ENCODE measurements around the gene HEATR5A. TPM values are rescaled to one million over a fixed set of nuclear protein-coding genes. Genes with fewer than 3 reads are reported as not detected.
"Not testable (repeated sequence)": the region's sequence is repeated elsewhere in the genome, so short reads cannot be mapped to it uniquely, and the experiment has no call there.

HEATR5A gene
- total RNA-seq, 1 experiment from 2014 or later, result 18.2 TPM

DNA sequence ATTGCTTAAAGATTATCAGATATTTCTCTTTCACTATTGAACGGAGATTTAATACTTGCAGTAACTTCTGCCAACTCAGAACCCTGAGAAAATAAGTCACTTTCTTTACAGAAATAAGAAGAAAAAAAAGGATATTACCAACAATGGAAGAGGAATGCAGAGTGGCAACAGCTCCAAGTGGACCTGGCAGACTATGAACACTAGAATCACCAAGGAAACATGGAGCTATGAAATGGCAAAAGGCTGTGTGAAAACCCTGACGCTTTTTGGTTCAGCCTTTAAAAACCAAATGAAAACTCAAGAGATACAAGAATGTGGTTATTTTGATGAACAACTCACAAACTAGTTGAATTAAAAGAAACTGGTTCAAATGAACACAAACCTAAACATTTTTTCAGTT lies 19.2 kb upstream of the HEATR5A start:
- DNase-seq, result no peak
- Histone ChIP-seq H3K4me3 (ENCODE audit: insufficient read depth, low read depth, low read length) (no peak overlapping the region), H3K27me3 (ENCODE audit: control insufficient read depth, insufficient read depth, low read length) (no peaks in the 10 kb centered on the region), H3K36me3 (replicated peaks; ENCODE audit: control insufficient read depth, insufficient read depth, low read length) (no peaks in the 10 kb centered on the region)

DNA sequence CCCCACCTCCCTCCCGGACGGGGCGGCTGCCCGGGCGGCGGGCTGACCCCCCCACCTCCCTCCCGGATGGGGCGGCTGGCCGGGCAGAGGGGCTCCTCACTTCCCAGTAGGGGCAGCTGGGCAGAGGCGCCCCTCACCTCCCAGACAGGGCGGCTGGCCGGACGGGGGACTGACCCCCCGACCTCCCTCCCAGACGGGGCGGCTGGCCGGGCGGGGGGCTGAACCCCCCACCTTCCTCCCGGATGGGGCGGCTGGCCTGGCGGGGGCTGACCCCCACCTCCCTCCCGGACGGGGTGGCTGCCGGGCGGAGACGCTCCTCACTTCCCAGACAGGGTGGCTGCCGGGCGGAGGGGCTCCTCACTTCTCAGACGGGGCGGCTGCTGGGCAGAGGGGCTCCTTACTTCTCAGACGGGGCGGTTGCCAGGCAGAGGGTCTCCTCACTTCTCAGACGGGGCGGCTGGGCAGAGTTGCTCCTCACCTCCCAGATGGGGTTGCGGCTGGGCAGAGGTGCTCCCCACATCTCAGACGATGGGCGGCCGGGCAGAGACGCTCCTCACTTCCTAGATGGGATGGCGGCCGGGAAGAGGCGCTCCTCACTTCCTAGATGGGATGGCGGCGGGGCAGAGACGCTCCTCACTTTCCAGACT lies 16.8 kb upstream of the HEATR5A start:
- not testable (repeated sequence) for H3K4me3 ChIP-seq (ENCODE audit: insufficient read depth, low read depth, low read length); DNase-seq; H3K27me3 ChIP-seq (ENCODE audit: control insufficient read depth, insufficient read depth, low read length); H3K36me3 ChIP-seq (replicated peaks; ENCODE audit: control insufficient read depth, insufficient read depth, low read length)

DNA sequence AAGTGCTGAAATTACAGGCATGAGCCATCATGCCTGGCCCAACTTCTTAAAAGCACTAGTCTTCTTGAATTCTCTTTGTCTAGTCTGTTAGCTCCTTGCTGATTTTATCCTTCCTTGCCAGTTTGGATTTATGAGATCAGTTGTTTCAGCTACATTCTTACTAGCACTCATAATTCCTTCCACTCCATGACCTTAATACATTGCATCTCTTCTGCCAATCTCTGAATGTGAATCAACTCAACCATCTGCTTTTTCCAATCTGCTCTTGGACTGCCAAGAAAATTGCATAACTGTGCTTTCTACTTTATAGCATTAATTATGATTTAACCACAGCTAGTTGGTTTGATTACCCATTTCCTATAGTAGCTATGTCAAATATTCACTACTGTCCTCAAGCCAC lies 14.9 kb upstream of the HEATR5A start:
- no peak for DNase-seq
- Histone ChIP-seq H3K27me3 (ENCODE audit: control insufficient read depth, insufficient read depth, low read length) (no peaks in the 10 kb centered on the region), H3K4me3 (ENCODE audit: insufficient read depth, low read depth, low read length) (no peak overlapping the region), H3K36me3 (replicated peaks; ENCODE audit: control insufficient read depth, insufficient read depth, low read length) (no peaks in the 10 kb centered on the region)

DNA sequence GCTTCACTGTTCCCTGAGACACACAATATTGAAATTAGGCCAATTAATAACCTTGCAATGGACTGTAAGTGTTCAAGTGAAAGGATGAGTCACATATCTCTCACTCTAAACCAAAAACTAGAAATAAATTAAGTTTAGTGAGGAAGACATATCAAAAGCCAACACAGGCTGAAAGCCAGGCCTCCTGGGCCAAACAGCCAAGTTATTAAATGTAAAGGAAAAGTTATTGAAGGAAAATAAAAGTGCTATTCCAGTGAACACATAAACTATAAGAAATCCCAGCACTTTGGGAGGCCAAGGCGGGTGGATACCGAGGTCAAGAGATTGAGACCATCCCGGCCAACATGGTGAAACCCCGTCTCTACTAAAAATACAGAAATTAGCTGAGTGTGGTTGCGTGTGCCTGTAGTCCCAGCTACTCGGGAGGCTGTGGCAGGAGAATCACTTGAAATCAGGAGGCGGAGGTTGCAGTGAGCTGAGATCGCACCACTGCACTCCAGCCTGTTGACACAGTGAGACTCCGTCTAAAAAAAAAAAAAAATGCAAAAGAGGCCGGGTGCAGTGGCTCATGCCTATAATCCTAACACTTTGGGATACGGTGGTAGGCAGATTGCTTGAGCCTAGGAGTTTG lies 10.4 kb upstream of the HEATR5A start:
- no peak for DNase-seq
- H3K27me3 ChIP-seq (ENCODE audit: control insufficient read depth, insufficient read depth, low read length), result no peaks in the 10 kb centered on the region
- no peak overlapping the region for H3K4me3 ChIP-seq (ENCODE audit: insufficient read depth, low read depth, low read length)
- no peaks in the 10 kb centered on the region for H3K36me3 ChIP-seq (replicated peaks; ENCODE audit: control insufficient read depth, insufficient read depth, low read length)

DNA sequence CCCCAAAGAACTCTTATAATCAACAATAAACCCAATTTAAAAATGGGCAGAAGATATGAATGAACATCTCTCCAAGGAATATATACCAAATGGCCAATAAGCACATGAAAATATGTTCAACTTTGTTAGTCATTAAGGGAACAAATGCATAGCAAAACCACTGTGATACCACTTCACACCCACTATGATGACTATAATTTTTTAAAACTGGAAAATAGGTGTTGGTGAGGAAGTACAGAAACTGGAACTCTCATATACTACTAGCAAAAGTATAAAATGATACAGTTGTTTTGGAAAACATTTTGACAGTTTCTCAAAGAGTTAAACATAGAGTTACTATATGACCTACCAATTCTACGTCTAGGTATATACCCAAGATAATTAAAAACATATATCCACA lies 9.4 kb upstream of the HEATR5A start:
- Histone ChIP-seq H3K27me3 (ENCODE audit: control insufficient read depth, insufficient read depth, low read length) (no peaks in the 10 kb centered on the region), H3K36me3 (replicated peaks; ENCODE audit: control insufficient read depth, insufficient read depth, low read length) (no peaks in the 10 kb centered on the region), H3K4me3 (ENCODE audit: insufficient read depth, low read depth, low read length) (no peak overlapping the region)
- DNase-seq, result no peak

DNA sequence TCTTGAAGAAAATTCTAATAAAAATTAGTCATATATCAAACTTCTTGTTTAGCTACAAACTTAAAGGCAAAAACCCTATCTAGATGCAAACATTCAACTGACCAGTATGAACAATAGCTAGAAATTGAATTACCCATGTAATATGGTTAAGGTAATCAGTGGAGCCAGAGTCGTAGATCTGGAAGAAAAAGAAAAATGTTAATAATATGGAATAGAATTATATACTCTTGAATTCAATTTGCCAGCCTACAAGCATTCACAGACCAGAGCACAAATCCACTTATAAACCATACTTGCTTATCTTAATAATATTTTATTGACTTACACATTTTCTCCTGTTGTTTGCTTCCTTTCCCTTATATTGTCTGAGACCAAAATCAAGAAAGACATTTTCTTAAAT lies 7.7 kb upstream of the HEATR5A start:
- Histone ChIP-seq H3K27me3 (ENCODE audit: control insufficient read depth, insufficient read depth, low read length) (no peaks in the 10 kb centered on the region), H3K4me3 (ENCODE audit: insufficient read depth, low read depth, low read length) (no peak overlapping the region), H3K36me3 (replicated peaks; ENCODE audit: control insufficient read depth, insufficient read depth, low read length) (no peaks in the 10 kb centered on the region)
- no peak for DNase-seq

DNA sequence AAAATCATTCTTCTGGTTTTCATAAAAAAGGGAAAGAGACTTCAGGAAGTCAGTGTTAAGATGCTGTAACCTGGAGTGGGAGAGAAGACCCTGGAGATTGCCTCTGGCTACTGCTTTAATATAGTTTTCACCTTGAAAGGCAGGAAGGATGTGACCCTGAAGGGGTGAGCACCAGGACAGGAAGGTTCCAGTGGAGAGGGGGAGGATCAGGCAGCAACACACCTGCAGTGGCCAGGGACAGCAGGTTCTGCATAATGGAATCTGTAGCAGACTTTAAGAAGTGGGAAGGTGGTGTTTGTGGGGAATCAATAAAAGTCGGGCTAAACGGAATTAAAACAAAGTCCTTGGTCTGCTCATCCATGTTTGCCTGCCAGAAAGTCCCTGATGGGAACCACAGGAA lies 6.3 kb upstream of the HEATR5A start:
- DNase-seq, result peak; percentile 22
- no peaks in the 10 kb centered on the region for H3K27me3 ChIP-seq (ENCODE audit: control insufficient read depth, insufficient read depth, low read length)
- no peak overlapping the region for H3K4me3 ChIP-seq (ENCODE audit: insufficient read depth, low read depth, low read length)
- no peaks in the 10 kb centered on the region for H3K36me3 ChIP-seq (replicated peaks; ENCODE audit: control insufficient read depth, insufficient read depth, low read length)

DNA sequence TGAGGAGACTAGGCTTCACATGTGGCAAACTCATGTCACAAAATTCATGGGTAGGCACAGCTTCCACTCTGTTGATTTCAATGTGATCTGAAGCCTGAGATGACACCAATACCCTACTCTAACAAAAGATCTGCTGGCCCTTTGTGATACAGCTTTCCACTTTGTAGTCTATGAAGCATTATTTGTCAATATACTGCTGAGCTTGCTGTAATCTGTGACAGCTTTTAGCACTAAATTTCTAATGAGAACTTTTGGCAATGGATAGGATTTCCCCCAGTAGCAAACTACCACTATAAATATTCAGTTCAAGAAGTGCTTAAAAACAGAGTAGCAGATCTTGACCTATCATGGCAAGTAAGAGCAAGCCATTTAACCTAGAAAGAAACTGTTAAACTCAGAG lies 5.6 kb upstream of the HEATR5A start:
- H3K27me3 ChIP-seq (ENCODE audit: control insufficient read depth, insufficient read depth, low read length), result no peaks in the 10 kb centered on the region
- no peak for DNase-seq
- H3K36me3 ChIP-seq (replicated peaks; ENCODE audit: control insufficient read depth, insufficient read depth, low read length), result no peaks in the 10 kb centered on the region
- no peak overlapping the region for H3K4me3 ChIP-seq (ENCODE audit: insufficient read depth, low read depth, low read length)

DNA sequence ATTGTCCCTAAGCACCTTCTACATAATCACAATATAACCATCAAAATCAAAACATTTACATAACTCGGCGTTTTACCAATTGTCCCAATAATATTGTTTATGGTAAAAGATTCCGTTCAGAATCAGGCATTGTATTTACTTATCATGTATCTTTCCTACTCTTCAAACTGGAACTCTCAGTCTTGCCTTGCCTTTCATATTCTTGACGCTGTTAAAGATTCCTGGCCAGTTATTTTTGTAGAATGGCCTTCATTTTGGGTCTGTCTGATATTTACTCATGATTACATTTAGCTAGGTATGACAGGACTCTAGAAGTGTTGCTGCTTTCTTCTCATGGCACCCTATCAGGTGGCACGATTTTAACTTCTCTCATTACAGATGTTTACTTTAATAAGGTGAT lies 850 bp upstream of the HEATR5A start:
- DNase-seq, result no peak

DNA sequence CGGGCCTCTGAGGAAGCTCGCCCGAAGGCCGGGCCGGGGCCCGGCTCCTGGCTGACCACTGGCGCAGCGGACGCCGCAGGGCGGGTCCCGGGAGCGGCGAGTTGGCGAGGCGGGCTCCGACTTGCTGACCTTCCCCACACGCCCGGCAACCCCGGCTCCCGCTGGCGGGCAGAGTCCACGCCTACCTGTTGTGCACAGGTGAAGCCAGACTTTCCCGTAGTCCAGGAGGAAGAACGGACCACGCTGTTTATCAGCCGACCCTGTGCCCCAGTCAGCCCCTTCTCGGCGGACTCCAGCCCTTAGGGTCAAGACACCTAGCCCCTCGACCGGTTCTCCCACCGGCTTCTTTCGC lies 407 bp downstream of the HEATR5A start:
- Histone ChIP-seq H3K4me3 (ENCODE audit: insufficient read depth, low read depth, low read length) (peak overlapping the region; percentile 94), H3K36me3 (replicated peaks; ENCODE audit: control insufficient read depth, insufficient read depth, low read length) (no peaks in the 10 kb centered on the region), H3K27me3 (ENCODE audit: control insufficient read depth, insufficient read depth, low read length) (no peaks in the 10 kb centered on the region)
- DNase-seq, result peak; percentile 84

More for the DNA sequence above, 850 bp upstream of the HEATR5A start:
- no peaks in the 10 kb centered on the region for H3K36me3 ChIP-seq (replicated peaks; ENCODE audit: control insufficient read depth, insufficient read depth, low read length)
- H3K4me3 ChIP-seq (ENCODE audit: insufficient read depth, low read depth, low read length), result no peak overlapping the region
- H3K27me3 ChIP-seq (ENCODE audit: control insufficient read depth, insufficient read depth, low read length), result no peaks in the 10 kb centered on the region

DNA sequence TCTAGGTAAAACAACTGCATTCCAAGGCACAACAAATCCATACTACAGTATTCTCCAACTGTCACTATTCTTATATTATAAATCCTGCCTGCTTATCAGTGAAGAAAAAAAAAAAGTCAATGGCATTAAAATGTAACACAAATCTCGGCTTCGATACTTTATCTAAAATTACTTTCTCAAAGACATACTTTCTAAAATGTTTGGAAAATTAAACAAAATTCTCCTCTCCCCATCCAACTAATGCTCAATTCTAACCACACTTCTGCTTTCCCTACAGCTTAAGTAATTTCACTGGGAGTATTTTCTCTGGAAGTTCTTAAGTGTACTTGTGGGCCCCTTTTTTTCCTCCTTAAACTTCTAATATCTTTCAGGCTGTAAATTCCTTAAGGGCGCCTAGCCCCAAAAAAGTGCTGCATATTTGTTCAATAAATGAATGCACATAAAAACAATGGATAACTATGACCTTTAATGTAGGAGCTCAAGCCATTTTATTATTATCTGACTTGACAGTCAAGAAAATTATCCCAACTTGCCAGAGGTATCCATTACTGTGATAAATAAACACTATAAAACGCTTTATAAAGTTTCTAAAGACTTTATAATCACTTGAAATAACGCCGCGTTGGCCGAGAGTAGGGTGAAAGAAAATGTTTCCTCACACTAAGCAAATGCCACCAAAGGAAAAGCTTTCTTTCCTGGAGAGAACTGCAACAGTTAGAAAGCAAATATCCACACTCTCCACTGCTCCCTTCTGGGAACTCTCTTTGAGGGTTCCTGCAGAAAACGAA lies 977 bp downstream of the HEATR5A start:
- DNase-seq, result no peak

DNA sequence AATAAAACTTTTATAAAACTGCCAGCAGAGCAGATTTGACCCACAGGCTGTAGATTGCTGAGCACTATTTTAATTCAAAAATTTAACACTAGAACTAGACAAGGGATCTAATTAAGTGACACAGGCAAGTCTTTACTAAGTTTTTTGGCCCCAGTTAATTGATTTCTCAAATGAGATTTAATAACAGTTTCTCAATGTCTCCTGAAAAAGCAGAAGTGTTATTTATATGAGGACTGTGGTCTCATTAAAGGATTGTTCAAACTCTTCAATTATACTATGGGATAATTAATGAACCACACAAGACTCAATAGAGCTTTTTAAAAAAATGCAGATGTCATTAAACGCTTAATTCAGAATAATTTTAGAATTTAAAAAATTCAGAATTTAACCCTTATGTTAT lies 1.9 kb downstream of the HEATR5A start:
- Histone ChIP-seq H3K36me3 (replicated peaks; ENCODE audit: control insufficient read depth, insufficient read depth, low read length) (no peaks in the 10 kb centered on the region), H3K4me3 (ENCODE audit: insufficient read depth, low read depth, low read length) (no peak overlapping the region), H3K27me3 (ENCODE audit: control insufficient read depth, insufficient read depth, low read length) (no peaks in the 10 kb centered on the region)
- DNase-seq, result no peak

More for the DNA sequence above, 977 bp downstream of the HEATR5A start:
- peak overlapping the region; percentile 94 for H3K4me3 ChIP-seq (ENCODE audit: insufficient read depth, low read depth, low read length)
- H3K36me3 ChIP-seq (replicated peaks; ENCODE audit: control insufficient read depth, insufficient read depth, low read length), result no peaks in the 10 kb centered on the region
- H3K27me3 ChIP-seq (ENCODE audit: control insufficient read depth, insufficient read depth, low read length), result no peaks in the 10 kb centered on the region

DNA sequence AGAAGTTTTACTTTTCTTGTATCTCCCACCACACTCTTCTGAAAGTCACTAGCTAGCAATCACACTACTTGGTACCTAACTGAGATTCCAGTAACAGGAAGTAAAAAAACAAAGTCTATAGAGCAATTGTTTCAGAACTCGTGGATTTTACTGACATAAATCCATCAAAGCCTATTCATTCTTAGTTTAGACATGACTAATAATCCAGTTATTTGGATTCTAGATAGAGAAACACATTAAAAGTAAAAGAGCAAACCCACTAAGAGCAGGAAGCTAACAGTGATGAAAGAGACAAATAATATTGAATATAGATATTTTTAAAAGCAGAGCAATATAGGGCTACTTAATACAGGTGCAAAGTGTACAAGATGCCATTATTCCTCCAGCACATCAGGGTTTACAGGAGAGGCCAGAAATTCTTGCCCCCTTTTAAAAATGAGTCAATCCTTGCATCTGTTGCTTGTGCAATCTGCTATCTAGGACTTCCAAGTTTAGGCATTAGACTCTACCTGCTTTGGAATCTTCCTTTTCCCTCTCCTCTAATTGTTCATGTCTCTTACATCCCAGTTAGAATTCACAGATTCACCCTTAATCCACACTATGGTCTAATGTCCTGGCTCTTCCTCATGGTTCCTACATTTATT lies 6.0 kb downstream of the HEATR5A start:
- DNase-seq, result no peak
- Histone ChIP-seq H3K36me3 (replicated peaks; ENCODE audit: control insufficient read depth, insufficient read depth, low read length) (no peaks in the 10 kb centered on the region), H3K4me3 (ENCODE audit: insufficient read depth, low read depth, low read length) (no peak overlapping the region), H3K27me3 (ENCODE audit: control insufficient read depth, insufficient read depth, low read length) (no peaks in the 10 kb centered on the region)

DNA sequence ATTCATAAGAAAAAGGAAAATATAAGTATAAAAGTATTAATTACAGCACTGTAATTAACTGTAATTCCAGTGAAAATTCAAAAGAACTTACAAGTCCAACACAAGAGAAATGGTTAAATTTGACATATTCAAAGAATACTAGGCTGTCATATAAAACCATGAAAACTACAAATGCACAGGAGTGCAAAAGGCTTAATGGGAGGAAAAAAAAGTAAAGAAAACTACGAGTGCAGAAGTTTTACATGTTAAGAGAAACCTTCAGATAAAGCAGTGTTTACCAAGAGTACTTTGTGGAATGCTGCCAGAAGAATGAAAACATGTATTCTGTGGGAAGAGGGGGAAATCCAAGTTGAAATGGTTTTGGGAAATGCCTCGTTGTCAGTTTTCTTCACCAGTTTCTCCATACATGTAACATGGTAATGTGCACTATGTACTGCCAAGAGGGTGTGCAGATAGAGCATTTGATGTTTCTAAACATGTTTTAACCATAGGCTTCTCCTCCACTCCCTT lies 9.1 kb downstream of the HEATR5A start:
- no peak for DNase-seq
- Histone ChIP-seq H3K27me3 (ENCODE audit: control insufficient read depth, insufficient read depth, low read length) (no peaks in the 10 kb centered on the region), H3K4me3 (ENCODE audit: insufficient read depth, low read depth, low read length) (no peak overlapping the region), H3K36me3 (replicated peaks; ENCODE audit: control insufficient read depth, insufficient read depth, low read length) (no peaks in the 10 kb centered on the region)

Measured in H7 (cell line).